Ishikawa (cell line): ENCODE data around the gene LTO1.

Experiments used
- CEBPB ChIP-seq: IDR thresholded peaks from 2 replicates; pipeline ENCODE4 v1.6.1; 2012
- EGR1 ChIP-seq: IDR thresholded peaks from 2 replicates; pipeline ENCODE4 v1.6.1; 2012
- EP300 ChIP-seq: IDR thresholded peaks from 2 replicates; pipeline ENCODE4 v1.6.1; 2012; ENCODE audit warnings: borderline replicate concordance
- FOXM1 ChIP-seq: IDR thresholded peaks from 2 replicates; pipeline ENCODE4 v1.6.1; 2012; ENCODE audit warnings: low read depth, borderline replicate concordance
- MAX ChIP-seq: IDR thresholded peaks from 2 replicates; pipeline ENCODE4 v1.6.1; 2012
- NFIC ChIP-seq: IDR thresholded peaks from 2 replicates; pipeline ENCODE4 v1.6.1; 2012
- RAD21 ChIP-seq: IDR thresholded peaks from 2 replicates; pipeline ENCODE4 v1.6.1; 2012; ENCODE audit warnings: low read depth
- REST ChIP-seq: IDR thresholded peaks from 2 replicates; pipeline ENCODE4 v1.6.1; 2012; ENCODE audit warnings: low read depth, mild to moderate bottlenecking
- TAF1 ChIP-seq: IDR thresholded peaks from 2 replicates; pipeline ENCODE4 v1.6.1; 2012; ENCODE audit warnings: low read depth, mild to moderate bottlenecking
- TEAD4 ChIP-seq: IDR thresholded peaks from 2 replicates; pipeline ENCODE4 v1.6.1; 2012
- USF1 ChIP-seq: IDR thresholded peaks from 2 replicates; pipeline ENCODE4 v1.6.1; 2012
- YY1 ChIP-seq: IDR thresholded peaks from 2 replicates; pipeline ENCODE4 v1.6.1; 2012; ENCODE audit warnings: low read depth

GRCh38 chr11:69705901-69706787, 31.0 kb upstream of the LTO1 start:
- TF ChIP-seq EGR1 (no peak), USF1 (no peak), MAX (no peak), TAF1 (no peak), TEAD4 (no peak), FOXM1 (no peak), EP300 (no peak), YY1 (no peak), RAD21 (no peak), NFIC (no peak), CEBPB (no peak), REST (no peak)
